SH-SY5Y (cell line): Measurements from ENCODE around the gene MOB2.

Experiments used
- GATA2 ChIP-seq: IDR thresholded peaks from 2 replicates; pipeline ENCODE4 v1.6.1; 2011; ENCODE audit warnings: mild to moderate bottlenecking, low read depth, low read length
- GATA3 ChIP-seq: IDR thresholded peaks from 2 replicates; pipeline ENCODE4 v1.6.1; 2011; ENCODE audit warnings: low read depth, mild to moderate bottlenecking, low read length, moderate library complexity

DNA sequence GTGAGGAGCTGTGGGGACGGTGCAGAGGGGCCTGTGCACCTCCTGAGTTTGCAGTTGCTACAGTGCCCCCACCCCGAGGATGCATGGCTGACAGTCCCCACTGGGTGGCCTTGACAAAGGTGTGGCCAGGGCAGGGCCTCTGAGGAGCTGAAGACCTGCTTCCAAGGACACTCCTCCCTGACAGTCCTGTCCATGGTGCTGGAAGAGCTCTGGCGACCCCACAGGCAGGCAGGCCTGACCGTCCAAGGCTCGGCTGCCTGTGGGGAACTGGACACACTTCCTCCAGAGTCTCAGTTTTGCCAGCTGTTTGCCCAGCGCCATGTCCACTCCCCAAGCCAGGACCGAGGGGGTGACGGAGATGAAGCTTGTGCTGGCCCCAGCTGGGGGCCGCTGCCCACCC, 64.1 kb downstream of the MOB2 start:
- TF ChIP-seq GATA2 = no peak
- no peak for TF ChIP-seq GATA3
